Endometrial microvascular endothelial cells (primary cell): ENCODE data around the gene POFUT1. TPM values are rescaled to one million over a fixed set of nuclear protein-coding genes. Genes with fewer than 3 reads are reported as not detected.

Source experiments
- in situ Hi-C: cut with HindIII; loops from 2 replicates; pipeline ENCODE4 v1.10.0; 2017; ENCODE audit warnings: low sequenced_read_pairs, low pct_unique_long_range_greater_than_20kb; ENCODE audit errors: inconsistent ontology term
- total RNA-seq: library from RNA; depleted of rRNA; stranded (reverse); fragments of >200 nt; gene quantifications from one replicate; pipeline ENCODE4 v1.2.3, GENCODE V29; 2015; ENCODE audit errors: inconsistent ontology term

POFUT1 gene
- total RNA-seq, 1 donor from 2014 or later: 66.9 TPM

DNA sequence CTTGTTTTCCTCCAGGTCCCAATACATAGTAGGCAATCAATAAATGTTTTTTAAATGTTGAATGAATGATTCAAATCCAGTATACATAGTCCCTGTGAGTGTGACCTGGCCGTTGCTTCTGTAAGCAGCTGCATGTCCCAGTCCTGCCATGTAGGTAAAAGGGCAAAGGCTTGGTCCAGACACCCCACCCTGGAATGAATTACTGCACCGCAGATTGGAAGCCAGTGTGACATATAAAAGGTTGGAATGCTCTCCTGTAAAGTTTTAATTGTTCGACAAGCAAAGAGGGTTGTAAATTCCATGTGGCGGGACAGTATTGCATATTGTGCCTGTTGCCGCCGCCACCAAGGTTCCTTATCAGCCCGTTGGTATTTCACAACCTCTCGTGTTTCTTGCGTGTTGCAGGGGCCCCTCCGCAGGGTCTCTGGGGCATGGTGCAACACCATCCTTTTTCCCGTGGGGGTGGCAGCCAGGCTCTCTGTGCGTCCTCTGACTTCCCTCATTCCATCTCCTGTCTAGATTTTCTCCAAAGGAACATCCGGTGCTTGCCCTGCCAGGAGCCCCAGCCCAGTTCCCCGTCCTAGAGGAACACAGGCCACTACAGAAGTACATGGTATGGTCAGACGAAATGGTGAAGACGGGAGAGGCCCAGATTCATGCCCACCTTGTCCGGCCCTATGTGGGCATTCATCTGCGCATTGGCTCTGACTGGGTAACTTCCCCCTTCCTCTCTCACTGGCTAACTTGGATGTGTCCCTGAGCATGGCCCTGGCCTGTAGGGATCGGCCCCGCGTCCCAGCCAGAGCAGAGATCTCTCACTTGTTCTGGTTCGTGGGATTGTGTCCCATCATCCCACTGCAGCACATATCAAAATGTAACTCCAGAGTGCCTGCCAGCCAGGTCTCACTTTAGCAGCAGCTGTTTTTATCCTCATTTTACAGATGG, 20.3 kb downstream of the POFUT1 start:
- in situ Hi-C loops: no loop called here

DNA sequence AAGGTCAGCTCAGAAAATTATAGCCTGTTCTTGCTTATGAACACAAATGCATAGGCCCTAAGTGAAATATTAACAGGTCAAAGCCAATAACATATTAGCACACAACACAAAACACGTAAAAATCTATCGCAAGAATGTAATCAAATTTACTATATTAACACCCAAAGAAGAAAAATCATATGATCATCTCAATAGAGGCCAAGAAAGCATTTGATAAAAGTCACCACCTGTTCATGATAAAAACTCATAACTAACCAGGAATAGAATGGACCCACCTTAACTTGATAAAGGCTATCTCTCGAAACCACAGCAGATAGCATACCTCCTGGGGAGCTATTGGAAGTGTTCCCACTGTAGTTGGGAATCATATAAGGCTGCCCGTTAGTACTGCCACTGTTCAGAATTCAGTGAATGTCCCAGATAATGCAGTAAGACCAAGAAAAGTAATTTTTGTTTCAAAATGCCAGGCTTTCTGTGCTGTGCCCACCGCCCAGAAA, 21.6 kb downstream of the POFUT1 start:
- in situ Hi-C loops: no loop called here

DNA sequence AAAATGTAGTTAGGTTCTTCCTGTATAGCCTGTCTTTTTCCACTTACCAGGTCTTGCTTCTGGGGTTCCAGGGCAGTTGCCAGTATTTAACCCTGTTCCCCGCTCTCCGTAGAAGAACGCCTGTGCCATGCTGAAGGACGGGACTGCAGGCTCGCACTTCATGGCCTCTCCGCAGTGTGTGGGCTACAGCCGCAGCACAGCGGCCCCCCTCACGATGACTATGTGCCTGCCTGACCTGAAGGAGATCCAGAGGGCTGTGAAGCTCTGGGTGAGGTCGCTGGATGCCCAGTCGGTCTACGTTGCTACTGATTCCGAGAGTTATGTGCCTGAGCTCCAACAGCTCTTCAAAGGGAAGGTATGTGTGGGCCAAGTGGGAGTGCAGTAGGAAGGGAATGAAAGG, 23.0 kb downstream of the POFUT1 start:
- in situ Hi-C loops: no loop called here

- in situ Hi-C loops: no loop called here
These were observed 23.6 kb downstream of the POFUT1 start for GRCh38 chr20:32231245-32231644.

GRCh38 chr20:32231847-32232246, 24.2 kb downstream of the POFUT1 start:
- in situ Hi-C loops: no loop called here

DNA sequence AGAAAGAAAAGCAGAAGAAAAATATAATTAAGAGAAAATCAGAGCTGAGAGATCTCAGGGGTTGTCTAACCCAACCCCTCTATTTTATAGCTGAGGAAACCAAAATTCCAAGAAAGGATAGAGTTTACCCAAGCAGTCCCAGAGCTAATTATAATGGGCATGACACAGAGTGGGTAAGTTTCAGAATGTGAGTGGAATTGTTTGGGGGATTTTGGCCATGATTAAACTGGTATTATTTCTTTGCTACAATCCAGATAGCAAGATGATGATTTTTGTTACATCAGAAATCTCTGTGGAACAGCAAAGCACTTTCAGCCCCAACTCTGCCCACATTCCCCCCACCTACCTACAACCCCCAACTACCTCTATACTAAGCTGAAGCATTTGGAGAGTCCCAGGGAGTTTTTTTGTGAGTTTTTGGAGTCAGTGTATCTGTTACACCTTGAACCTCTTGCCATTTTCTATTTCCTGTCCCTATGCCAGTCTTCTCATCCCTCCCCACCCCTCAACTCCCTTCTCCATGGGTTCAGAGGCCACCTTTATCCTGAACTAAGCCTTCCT, 24.7 kb downstream of the POFUT1 start:
- in situ Hi-C loops: no loop called here

DNA sequence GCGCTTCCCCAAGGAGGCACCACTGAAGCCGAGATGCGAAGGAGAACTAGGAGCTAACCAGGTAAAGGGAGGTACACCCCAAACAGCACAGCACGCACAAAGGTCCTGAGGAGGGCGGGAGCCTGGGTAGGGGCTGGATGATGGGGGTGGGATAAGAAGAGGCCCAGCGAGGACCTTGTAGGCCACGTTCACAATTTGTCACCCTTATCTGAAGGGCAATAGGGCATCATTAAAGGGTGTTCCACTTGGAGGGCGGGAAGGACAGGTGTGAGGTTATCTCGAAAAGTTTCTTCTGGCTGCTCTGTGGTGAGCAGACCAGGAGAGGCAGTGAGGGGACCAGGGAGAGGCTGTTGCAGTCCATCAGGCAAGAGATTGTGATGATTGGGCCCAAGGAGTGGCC, 25.6 kb downstream of the POFUT1 start:
- in situ Hi-C loops: no loop called here

- in situ Hi-C loops: no loop called here
These were observed 26.6 kb downstream of the POFUT1 start for GRCh38 chr20:32234135-32234808.

- in situ Hi-C loops: no loop called here
These were observed 27.8 kb downstream of the POFUT1 start for GRCh38 chr20:32235331-32236047.

DNA sequence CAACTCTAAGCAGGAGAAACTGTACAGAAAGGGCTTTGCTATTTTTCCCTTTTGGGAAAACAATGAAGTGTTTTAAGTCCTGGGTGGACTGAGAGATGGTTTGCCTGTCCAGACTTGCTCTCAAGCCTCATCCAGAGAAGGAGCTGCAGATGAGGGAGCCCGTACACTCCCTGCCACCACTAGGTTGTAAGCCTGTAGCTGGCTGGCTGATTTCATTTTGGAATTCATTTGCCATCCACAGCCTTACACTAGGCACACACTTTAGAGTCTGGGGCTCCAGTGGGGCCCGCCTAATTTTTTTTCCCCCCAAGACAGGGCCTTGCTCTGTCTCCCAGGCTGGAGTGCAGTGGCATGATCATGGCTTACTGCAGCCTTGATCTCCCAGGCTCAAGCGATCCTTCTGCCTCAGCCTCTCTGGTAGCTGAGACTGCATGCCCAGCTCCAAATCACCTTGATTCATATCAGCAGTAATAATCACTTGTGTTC, 28.4 kb downstream of the POFUT1 start:
- in situ Hi-C loops: no loop called here

GRCh38 chr20:32236819-32237218, 29.1 kb downstream of the POFUT1 start:
- in situ Hi-C loops: no loop called here

DNA sequence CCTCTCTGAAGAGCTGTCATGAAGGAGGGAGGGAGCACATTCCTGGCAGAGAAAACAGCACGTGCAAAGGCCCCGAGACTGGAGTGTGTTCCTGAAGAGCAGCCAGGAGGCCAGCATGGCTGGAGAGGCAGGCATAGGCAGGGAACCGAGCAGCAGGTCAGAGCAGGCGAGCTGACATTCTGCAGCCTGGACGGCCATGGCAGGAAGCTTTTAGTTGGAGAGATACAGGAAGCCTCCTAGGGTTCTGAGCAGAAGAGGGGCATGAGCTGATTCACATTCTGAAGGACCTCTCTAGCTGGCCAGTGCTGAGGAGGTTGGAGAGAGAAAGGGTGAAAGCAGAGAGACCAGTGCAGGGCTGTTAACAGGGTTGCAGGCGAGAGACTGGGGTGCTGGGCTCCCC, 29.7 kb downstream of the POFUT1 start:
- in situ Hi-C loops: no loop called here

GRCh38 chr20:32238483-32239425, 31.1 kb downstream of the POFUT1 start:
- in situ Hi-C loops: no loop called here

DNA sequence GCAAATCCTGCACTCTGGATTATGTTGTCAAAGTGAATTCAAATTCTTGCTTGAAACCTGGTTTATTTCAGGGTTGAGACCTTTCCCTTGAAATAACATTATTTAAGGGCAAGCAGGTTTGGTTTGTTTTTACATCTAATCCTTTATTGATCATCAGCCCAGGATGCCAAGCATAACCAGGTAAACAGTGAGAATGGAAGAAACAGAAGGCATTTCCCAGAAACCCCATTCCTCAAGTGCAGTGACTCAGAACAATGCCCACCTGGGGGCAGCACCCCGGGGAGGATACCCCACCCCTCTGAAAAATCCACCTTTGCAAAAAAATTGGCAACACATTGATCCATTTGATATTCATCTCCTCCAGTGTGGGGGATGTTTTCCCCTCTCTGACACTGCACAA, 32.5 kb downstream of the POFUT1 start:
- in situ Hi-C loops: no loop called here

DNA sequence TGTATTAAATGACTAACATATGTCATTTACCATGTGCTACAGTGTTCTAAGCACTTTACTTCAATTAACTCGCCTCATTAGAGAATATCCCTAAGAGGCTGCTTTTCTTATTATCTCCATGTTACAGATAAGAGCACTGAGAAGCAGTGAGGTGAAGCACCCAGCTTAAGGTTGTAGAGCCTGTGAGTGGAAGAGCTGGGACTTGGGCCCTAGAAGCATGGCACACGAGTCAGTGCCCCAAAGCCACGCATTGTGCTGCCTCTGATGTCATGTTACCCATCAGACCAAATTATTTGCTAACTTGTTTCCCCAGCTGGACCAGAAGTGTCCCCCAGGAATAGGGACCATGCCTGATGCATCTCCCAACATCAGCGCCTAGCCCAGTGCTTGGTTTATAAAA, 34.1 kb downstream of the POFUT1 start:
- in situ Hi-C loops: no loop called here

- in situ Hi-C loops: no loop called here
These were observed 36.6 kb downstream of the POFUT1 start for GRCh38 chr20:32244150-32244823.

GRCh38 chr20:32244959-32245358, 37.3 kb downstream of the POFUT1 start:
- in situ Hi-C loops: no loop called here
